Stimulated activated CD4-positive, alpha-beta T cell treated with anti-CD3 and anti-CD28 coated beads, Interleukin-15, amount 100 ng/mL, for 1 hour (primary cell): ENCODE results near the gene PPM1N.

Experiments
- DNase-seq, 2 donors: peaks; one replicate each; pipeline ENCODE4 v3.0.0-alpha.2; 2020; ENCODE audit warnings: low read depth in 1 of 2, low spot score in 1 of 2

The PPM1N gene

DNA sequence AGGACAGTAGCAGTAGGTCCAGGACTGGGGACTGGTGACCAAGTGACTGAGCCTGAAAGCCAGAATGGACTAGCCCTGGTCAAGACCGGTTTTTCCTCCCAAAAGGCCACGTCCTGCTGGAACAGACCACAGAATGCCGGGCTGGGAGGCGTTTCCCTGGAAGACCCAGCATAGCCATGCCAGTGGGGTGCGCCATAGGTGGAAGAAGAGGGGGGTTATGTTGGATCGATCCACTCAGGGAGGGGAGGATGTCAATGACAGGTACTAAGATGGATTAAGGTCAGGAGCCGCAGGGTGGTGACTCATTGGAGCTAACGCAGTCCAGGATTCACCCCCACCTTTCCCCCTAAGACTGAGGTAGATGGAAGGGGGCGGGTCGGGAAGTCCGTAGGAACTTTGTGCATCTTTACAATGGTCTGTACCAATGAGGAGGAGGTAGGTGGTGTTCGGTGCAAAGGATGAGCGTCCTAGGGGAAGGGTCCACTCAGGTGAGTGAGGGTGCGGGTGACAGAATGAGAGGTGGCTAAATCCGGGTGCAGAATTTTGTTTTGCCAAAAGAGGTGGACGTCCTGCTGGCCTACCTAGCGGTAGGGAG lies 30.0 kb downstream of the PPM1N start:
- DNase-seq: no peak

DNA sequence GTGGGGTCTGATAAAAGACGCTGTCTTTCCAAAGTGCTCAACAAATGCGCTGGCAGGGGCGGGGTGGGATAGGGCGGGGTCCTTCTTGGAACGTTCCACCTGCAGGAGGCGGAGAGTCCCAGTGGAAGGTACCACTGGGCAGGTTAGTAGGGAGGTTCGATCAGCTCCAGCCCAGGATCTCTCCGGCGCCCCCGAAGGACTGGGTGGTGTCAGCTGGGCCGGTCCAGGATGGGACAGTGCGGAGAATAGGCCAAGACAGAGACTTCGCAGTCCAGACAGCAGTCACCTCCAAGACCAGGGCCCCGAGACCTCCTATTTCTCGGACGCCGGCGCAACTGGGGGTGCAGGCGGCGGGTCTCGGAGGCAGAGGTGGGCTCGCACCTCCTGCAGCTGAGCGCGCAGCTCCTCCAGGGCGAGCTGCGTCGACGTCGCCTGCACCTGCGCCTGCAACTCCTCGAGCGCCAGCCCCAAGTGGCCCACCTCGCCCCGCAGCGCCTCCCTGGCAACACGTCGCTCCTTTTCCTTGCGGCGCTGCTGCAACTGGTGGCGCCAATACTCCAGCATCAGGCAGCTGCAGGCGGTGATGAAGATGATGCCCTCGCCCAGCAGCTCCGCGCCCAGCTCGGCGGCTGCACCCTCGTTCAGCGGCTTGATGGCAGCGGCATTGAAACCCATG lies 30.6 kb downstream of the PPM1N start:
- DNase-seq: no peak

DNA sequence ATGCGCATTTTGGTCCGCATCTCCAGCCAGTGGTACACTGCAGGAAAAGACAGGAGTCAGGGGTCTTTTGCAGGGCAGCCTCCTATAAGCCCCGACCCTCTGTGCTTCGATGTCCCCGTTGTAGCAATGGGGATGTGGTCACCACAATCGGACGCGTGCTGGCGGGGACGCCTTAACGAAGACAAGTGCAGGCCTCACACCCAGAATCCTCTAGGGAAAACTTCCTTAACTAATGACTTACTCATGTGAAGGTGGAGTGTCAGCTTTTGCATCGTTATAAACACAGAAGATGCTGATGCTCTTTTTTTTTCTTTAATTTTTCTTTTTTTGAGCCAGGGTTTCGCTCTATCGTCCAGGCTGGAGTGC lies 31.2 kb downstream of the PPM1N start:
- DNase-seq: no peak

DNA sequence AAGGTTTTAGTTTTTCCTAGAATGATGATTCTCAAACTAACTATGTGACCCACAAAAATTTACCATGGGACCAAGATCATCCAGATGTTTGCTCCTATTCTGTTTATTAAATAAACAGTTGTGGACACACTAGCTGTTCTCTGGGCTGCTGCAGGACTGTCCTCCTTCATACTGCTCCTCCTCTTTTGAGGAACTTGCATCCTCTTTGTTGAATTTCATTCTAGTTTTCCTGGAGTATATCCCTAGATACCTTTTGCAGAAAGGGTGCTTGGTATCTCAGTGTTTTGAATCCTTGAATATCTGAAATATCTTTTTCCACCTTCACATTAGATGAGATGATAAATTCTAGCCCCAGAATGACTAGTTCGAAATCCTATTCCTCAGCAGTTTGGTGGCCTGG lies 33.1 kb downstream of the PPM1N start:
- no peak for DNase-seq

DNA sequence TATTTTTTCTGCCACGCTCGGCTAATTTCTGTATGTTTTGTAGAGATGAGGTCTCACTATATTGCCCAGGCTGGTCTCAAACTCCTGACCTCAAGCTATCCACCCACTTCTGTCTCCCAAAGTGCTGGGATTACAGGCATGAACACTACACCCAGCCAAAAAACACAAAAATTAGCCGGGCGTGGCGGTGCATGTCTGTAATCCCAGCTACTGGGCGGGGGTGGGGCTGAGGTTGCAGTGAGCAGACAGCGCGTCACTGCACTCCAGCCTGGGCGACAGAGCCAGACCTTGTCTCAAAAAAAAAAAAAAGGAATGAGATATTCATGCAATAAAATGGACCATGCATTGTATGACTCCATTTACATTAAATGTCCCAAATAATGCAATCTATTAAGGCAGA lies 41.2 kb downstream of the PPM1N start:
- no peak for DNase-seq

DNA sequence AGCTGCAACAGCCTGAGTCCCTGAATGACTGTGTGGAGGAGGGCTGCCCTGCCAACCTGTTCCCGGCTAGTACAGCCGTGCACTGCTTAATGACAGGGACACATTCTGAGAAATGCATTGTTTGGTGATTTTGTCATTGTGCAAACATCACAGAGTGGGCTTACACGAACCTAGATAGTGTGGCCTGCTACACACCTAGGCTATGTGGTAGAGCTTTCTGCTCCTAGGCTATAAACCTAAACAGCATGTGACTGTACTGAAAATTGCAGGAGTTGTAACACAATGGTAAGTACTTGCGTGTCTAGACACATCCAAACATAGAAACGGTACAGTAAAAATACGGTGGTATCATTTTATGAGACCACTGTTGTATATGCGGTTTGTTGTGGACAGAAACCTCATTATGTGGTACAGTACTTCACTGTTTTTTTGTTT lies 44.0 kb downstream of the PPM1N start:
- no peak for DNase-seq

DNA sequence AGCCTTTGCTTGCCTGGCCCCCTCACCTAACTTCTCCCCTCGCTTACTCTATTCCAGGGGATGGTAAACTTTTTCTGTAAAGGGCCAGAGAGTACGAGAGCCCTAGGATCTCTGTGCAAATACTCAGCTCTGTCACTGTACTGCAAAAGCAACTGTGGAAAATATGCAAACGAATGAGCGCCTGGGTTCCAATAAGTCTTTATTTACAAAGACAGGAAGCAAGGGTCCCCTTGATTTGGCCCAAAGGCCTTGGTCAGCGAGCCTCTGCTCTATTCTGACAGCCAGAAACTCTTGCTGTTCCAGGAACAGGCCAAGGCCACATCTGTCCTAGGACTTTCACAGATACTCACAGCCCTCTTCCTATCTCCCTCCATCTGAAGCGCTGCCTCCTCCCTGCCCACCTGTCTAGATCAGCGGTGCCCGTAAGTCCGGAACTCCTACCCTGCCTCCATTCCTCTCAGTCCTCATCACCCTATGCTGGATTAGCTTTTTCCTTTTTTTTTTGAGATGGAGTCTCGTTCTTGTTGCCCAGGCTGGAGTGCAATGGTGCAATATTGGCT lies 49.0 kb downstream of the PPM1N start:
- no peak for DNase-seq

DNA sequence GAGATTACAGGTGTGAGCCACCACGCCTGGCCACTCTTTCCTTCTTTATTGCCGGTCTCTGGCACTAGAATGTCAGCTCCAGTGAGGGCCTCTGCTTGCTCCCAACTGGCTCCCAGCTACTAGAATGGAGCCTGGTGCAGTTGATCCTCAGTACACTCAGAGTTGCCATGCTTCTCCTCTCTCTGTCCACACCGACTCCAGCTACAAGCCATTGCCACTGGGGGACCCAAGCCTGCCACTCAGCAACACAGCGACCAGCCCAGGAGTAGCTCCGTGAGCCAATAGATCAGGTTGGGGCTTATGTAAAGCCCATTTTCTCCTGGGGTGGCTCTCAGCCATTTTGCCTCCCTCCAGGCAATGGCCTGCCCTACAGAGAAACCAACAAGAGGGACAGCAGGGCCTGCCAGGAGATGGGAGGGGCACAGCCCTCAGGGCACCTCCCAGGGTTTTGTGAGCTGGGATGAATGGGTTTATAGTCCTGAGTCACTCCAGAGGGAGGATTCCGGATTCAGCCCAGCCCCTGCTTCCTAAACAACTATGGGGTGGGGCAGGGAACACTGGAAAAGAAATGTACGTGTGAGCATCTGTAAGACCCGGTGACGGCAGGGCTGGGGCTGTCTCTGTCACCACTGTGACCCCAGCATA lies 49.8 kb downstream of the PPM1N start:
- DNase-seq: no peak
